ENCODE data around the gene CYB5R3. TPM values are rescaled to one million over a fixed set of nuclear protein-coding genes. Genes with fewer than 3 reads are reported as not detected.

Gene CYB5R3
- total RNA-seq, 1 experiment from 2014 or later: 85.4 TPM

GRCh38 chr22:42684462-42685195 is 35.4 kb upstream of the CYB5R3 start:
- DNase-seq (ENCODE audit: low spot score) (no peak), ATAC-seq (no peak)
- H3K36me3 Mint-ChIP-seq: no peaks in the 10 kb centered on the region
- peaks cover under 1% of the 10 kb centered on the region for H3K9me3 Mint-ChIP-seq
- H3K4me3 Mint-ChIP-seq: no peak overlapping the region
- H3K4me1 Mint-ChIP-seq: peaks cover 17% of the 10 kb centered on the region
- H3K27me3 Mint-ChIP-seq (ENCODE audit: low read depth): no peaks in the 10 kb centered on the region
- POLR2A ChIA-PET: no interaction called here
- CTCF ChIA-PET: no interaction called here
- H3K27ac Mint-ChIP-seq: no peak overlapping the region
- TF ChIP-seq ZSCAN18 (CRISPR knock-in tag; IDR thresholded peaks at IDR 0.05): no peak
- no peak for TF ChIP-seq ATF2 (CRISPR knock-in tag; IDR thresholded peaks at IDR 0.05; ENCODE audit: borderline replicate concordance, low read depth)
- no peak for TF ChIP-seq ZNF416 (CRISPR knock-in tag; IDR thresholded peaks at IDR 0.05)
- TF ChIP-seq CREB1 (CRISPR knock-in tag; IDR thresholded peaks at IDR 0.05): no peak
- TF ChIP-seq TP53 (CRISPR knock-in tag; IDR thresholded peaks at IDR 0.05): no peak
- TF ChIP-seq RELA (CRISPR knock-in tag; IDR thresholded peaks at IDR 0.05; ENCODE audit: borderline replicate concordance): no peak
- no peak for TF ChIP-seq JAZF1 (CRISPR knock-in tag; IDR thresholded peaks at IDR 0.05)
- TF ChIP-seq ATF3 (CRISPR knock-in tag; conservative IDR thresholded peaks at IDR 0.05): no peak
- no peak for TF ChIP-seq ZNF281 (CRISPR knock-in tag; IDR thresholded peaks at IDR 0.05)
- no peak for TF ChIP-seq PRDM15 (CRISPR knock-in tag; IDR thresholded peaks at IDR 0.05)
- no peak for TF ChIP-seq SMAD4 (CRISPR knock-in tag; IDR thresholded peaks at IDR 0.05)
- no peak for TF ChIP-seq CBFB (CRISPR knock-in tag; IDR thresholded peaks at IDR 0.05; ENCODE audit: low read depth)
- TF ChIP-seq MLX (CRISPR knock-in tag; IDR thresholded peaks at IDR 0.05): no peak
- TF ChIP-seq ZNF425 (CRISPR knock-in tag; conservative IDR thresholded peaks at IDR 0.05): no peak
- no peak for TF ChIP-seq GRHL2 (CRISPR knock-in tag; IDR thresholded peaks at IDR 0.05; ENCODE audit: insufficient replicate concordance, severe bottlenecking)

All from WTC11 (cell line).